Stimulated activated naive CD4-positive, alpha-beta T cell (primary cell): ENCODE measurements around the gene KRTAP5-6.

Source experiments
- DNase-seq, 6 experiments: peaks; one replicate each; lab custom pipeline; 2025; lab: John Stamatoyannopoulos, UW

Gene KRTAP5-6

DNA sequence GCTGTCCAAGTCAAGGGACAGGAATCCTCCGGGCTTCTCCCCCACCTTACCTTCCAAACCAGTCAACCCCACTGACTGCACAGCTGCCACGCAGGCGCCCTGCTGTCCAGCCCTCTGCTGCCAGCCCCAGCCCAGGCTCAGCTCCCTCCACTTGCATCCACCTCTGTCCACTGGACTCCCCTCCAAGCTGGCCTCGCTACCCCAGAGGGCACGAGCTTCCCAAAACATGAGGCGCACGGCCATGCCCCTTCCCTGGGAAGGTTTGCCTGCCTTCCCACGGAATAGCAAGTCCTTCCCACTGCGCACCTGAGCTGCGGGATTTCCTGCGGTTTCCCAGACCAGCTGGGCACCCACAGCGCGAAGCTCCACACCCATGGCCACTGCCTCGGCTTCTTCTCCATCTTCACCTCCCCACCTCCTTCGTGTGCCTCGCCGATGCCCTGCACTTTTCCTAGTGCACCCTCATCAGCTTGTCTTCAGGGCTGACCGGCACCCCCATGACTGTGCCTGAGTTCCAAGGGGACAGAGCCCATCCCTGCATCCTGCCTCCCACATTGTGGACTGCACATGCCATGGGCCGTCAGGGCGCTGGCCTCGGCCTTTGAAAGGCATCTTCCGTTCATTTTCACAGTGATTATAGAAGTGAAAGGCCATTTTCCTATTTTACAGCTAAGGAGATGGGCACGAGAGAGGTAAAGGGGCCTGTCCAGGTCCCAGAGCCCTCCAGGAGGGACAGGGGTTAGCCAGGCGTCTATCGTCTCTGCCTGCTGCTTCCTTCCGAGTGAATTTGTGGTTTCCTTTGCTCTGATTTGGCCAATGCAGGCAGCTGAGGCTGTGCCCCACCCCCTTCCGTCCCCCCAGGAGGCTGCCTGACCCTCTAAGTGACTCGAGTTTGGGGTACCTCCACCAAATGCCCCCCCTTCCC, 37.0 kb downstream of the KRTAP5-6 start:
- no peak for DNase-seq

DNA sequence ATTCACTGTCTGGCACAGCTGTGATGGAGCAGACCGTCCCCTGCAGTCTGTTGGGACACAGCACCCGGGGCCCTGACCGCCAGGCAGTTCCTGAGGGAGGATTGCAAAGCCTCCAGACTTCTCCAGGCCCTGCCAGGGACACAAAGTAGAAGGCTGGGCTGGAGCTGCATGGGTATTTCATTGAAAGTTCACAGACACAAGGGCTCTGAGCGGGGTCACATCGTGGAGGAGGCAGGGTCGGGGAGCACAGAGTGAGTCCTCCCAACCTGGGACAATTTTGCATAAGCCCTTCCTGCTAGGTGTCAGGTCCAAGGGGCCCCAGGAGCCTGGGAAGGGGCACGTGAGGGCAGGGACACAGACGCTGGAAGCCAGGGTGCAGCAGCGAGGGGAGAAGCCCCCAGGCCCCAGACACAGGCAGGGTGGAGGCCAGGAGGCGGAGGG, 37.7 kb downstream of the KRTAP5-6 start:
- no peak for DNase-seq

DNA sequence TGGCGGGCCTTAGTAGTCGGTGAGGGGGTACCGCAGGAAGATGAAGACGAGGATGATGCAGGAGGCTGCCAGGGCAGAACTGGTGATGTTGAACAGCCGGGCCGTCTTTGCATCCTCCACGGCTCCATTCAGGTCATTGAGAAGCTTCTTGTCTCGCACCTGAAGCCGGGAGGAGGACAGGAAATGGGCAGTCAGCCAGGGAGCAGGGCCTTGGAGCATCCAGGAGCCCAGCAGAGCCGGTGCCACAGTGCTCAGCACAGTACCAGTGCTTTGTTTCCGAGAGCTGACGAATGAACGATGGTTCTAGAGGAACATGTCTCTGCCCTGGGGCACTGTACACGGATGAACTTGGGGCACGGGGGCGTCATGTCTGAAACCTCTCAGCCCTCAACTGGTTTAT, 38.3 kb downstream of the KRTAP5-6 start:
- no peak for DNase-seq

GRCh38 chr11:1736447-1736992, 39.5 kb downstream of the KRTAP5-6 start:
- DNase-seq, result no peak

GRCh38 chr11:1737080-1737757, 40.2 kb downstream of the KRTAP5-6 start:
- DNase-seq, result no peak

DNA sequence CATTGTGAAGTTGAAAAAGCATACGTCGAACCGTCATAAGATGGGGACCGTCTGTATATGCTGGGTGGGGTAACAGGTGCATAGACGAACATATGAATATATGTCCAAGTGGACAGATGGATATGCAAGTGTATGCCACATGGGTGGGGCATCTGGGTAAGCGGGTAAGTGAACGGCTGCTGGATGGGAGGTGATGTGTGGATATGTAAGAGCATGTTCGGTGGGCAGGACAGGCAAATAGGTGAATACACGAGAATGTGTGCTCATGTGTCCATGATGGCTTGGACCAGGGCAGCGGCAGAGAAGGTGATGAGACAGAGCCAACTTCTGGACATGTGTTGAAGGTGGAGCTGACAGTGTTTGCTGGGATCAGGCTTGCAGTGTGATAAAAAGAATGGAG, 41.4 kb downstream of the KRTAP5-6 start:
- DNase-seq, result no peak

GRCh38 chr11:1739576-1739975, 42.6 kb downstream of the KRTAP5-6 start:
- DNase-seq, result no peak

GRCh38 chr11:1740786-1741530, 44.0 kb downstream of the KRTAP5-6 start:
- DNase-seq, result no peak

- DNase-seq, result no peak
Measured at GRCh38 chr11:1741741-1742140, 44.7 kb downstream of the KRTAP5-6 start.

GRCh38 chr11:1742371-1742770, 45.4 kb downstream of the KRTAP5-6 start:
- no peak for DNase-seq

DNA sequence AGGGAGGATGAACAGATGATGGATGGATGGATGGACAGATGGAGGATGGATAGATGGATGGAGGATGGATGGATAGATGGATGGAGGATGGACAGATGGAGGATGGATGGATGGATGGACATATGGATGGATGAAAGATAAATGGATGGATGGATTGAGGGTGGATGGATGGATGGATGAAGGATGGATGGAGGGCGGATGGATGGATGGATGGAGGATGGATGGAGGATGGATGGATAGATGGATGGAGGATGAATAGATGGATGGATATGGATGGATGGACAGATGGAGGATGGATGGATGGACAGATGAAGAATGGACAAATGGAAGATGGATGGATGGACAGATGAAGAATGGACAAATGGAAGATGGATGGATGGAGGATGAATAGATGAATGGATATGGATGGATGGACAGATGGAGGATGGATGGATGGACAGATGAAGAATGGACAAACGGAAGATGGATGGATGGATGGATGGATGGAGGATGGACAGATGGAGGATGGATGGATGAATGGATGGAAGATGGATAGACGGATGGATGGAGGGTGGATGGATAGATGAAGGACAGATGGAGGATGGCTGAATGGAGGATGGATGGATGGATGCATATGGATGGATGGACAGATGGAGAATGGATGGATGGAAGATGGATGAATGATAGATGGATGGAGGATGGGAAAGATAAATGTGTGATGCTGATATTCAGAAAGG, 46.0 kb downstream of the KRTAP5-6 start:
- no peak for DNase-seq

DNA sequence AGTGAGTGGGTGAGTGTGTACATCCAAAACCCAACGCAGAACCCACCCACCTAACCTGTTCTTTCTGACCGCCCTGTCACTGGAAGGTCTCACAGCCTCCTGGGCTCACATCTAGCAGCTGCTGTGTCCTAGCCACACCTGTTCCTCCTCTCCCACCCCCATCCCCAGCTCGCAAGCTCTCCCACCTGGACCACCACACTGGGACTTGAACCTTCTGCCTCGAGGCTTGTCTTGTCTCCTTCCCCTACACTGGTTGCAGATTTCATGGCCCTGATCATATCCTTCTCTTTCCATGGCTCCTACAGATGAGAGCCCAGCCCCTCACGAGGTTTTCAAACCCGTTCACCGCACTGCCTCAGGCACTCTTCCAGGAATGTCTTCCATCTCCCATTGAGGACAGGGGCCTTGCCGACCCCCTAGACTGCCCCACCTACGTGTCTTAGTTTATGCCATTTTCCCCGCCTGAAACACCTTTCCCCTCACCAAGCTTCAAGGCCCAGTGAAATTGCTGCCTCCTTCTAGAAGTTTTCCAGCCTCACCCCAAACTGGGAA, 46.7 kb downstream of the KRTAP5-6 start:
- no peak for DNase-seq

GRCh38 chr11:1744137-1744886, 47.3 kb downstream of the KRTAP5-6 start:
- DNase-seq, result no peak

DNA sequence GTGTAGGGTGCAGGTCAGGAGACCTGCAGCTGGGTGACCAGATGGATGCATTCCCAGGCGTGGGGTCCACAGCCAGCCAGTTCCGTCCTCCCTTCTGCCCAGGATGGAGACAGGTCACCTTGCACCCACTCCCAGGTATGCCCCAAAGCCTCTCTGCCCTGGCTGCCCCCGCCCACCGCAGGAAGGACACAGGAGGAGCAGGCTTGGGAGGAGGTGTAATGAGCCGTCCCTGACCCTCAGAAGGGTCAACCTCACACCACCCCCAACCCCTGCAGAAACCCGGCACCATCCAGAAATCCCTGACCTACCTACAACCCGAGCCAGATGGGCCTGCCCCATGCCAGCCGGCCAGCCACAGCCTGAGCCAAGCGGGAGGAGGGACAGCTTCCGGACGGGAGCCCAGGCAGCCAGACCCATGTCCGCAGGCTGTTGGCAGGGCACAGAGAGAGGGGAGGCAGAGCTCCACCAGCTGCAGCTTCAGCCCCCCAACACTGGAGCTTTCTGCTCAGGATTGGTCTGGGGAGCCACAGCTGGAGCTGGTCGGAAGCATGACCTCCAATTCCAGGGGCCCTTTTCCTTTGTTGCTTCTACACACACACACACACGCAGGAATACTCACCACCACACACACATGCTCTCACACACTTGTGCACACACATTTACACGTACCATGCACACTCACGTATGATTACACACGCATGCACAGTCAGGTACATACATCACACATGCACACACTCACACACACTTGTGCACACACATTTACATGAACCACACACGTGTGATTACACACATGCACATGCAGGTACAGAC, 48.1 kb downstream of the KRTAP5-6 start:
- DNase-seq, result no peak

DNA sequence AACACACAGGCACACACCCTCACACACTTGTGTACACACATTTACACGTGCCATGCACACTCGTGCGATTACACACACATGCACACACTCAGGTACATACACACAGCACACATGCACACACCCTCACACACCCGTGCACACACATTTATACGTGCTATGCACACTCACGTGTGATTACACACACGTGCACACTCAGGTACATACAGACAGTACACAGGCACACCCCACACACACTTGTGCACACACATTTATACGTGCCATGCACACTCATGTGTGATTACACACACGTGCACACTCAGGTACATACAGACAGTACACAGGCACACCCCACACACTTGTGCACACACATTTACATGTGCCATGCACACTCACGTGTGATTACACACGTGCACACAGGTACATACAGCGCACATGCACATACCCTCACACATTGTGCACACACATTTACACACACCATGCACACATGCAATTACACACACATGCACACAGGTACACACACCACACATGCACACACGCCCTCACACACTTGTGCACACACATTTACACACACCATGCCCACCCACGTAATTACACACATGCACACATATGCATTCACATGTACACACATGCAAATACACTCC, 48.8 kb downstream of the KRTAP5-6 start:
- DNase-seq, result no peak

GRCh38 chr11:1746511-1746931, 49.5 kb downstream of the KRTAP5-6 start:
- no peak for DNase-seq

DNA sequence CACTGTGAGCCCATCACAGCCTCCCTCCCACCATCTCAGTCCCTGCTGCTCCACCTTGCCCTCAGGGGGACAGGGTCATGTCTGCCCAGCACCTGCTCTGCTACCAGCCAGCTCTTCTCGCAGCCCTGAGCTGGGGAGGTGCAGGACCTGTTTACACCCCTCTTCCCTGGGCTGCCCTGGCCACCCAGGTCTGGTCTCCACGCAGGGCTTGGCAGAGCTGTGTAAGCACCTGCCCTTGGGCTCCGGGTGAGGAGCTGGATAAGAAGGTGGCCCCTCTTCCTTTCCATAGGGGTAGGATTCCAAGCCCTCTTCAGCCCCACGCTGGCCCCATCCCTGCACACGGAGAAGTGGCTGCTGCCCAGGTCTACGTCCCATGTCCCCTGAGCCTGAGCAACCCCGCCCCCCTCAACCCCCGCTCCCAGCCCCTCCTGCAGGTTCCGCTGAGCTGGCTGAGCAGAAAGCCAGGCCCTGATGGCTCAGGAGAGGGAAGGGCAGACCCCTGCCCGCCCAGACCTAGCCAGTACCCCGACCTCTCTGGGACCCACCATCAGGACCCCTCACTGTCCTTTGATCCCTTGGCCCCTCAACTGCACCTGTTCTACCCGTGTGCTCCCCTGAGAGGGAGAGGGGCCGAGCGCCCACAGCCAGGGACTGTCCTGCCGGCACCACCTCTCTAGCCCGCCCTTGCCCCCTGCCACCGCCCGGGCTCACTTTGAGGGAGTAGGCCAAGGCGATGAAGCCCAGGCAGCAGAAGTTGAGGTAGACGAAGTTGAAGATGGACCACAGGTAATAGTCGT, 50.2 kb downstream of the KRTAP5-6 start:
- no peak for DNase-seq
